Posterior cingulate gyrus (tissue), 11 donors: ENCODE data around the gene SLC25A41.
A peak's percentile ranks its signal among the peaks of the same experiment; 100 is the strongest.

Source experiments
- DNase-seq, 10 donors: peaks; one replicate each; pipeline versions ENCODE4 v3.0.0 to v3.0.0-alpha.2; 2020 to 2021; ENCODE audit warnings: mixed read lengths in 3 of 10
- intact Hi-C: fragments of 100-400 bp; cut with DNase I; formaldehyde crosslinking; loops from one replicate; pipeline ENCODE4 v1.15.1; 2023

Gene SLC25A41

DNA sequence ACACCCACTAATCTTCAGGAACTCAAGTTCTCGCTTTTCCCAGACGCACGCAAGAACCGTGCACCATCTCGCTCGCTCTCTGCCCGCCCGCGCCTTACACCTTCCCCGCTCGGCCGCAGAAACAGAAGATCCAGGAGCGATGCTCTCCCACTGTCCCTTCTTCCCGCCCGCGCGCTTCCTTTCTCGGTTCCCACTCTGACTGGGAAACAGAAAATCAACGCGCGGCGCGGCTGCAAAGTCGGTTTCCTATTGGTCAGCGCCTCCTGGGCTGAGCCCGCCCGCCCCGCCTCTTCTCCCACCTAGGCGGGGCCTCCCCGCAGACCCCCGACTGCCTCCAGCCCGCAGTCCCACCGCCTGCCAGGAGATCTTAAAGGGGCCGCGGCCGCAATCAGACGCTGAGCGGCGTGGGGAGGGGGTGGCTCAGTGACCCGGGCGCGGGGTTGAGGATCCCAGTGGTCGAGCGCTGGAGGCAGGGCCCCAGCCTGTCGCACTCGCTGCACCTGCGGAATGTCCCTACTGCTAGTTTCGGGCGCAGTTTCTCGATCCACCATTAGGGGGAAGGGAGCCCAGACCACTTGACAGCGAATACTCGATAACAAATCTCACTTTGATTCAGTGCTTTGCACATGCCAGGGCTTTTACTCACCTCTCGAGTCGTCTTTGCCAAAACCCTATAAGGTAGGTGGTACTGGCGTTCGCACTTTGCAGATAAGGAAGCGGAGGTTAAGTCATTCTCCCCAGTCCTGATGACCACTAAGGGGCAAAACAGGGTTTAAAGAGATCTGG is 26.7 kb upstream of the SLC25A41 start:
- DNase-seq: peak; percentile 98 to 100 (median 99)
- intact Hi-C loops: no loop called here

DNA sequence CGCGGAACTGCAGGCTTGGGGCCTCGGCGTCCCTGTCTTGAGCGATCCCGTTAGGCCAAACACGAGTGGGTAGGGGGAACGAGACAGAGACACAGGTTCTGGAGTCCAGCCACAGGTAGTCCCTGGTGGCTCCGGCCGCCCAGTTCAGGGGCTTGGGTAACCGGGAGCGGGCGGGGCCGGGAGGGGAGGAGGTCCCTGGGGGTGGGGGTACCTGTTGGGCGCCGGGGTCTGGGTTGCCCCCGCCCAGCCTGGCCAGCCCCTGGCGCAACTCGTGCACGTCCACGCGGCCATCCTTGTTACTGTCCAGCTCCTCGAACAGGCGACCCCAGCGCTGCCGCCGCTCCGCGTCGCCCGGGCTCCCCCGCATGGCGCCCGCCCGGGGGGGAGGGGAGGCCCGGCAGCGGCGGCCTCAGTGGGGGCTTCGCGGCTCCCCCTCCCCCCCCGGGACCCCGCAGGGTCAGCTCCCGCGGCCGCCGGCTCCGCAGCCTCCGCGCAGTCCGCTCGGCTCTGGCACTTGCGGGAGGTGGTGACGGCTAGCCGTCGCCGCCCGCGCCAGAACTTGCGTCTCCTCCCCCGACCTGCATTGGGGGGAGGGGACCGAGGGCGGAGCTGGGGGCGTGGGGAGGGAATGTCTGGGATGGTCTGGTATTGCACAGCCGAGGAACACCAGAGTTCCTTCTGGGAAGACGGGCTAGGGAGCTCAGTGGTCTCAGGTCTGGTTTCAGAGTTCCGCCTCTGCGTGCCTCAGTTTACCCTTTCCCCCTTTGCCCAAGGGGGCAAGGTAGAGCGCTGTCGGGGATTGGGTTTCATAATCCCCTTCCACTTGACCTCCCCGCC is 25.9 kb upstream of the SLC25A41 start, which contains the start of gene SLC25A23:
SLC25A23 (minus strand) TSS at position 531 of the 837 bp plus-strand sequence; CDS start at position 367, 164 bp downstream.
- peak; percentile 55 to 96 (median 72) for DNase-seq
- intact Hi-C loops: no loop called here

- intact Hi-C loops: no loop called here
- DNase-seq: no peak
These were observed 25.2 kb upstream of the SLC25A41 start for GRCh38 chr19:6458695-6459261.

- intact Hi-C loops: no loop called here
- DNase-seq: no peak
These were observed 24.6 kb upstream of the SLC25A41 start for GRCh38 chr19:6457958-6458694.

DNA sequence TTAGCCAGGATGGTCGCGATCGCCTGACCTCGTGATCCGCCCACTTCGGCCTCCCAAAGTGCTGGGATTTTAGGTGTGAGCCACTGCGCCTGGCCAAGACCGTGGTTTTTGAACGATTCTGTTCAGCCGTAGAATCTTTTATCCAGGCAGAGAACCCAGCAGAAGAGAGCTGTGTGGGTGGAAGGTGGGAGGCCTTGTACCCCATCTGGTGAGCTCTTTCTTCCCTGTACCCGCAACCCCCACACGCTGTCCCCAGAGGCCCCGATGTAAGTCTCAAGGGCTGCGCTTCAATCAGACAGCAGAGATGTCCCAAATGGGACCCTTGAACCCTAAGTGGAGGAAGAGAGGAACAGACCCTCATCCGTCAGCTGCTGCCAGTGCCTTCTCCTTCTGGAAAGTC is 22.4 kb upstream of the SLC25A41 start:
- intact Hi-C loops: no loop called here
- DNase-seq: peak in 2 of 10 donors; percentile 21 to 39

DNA sequence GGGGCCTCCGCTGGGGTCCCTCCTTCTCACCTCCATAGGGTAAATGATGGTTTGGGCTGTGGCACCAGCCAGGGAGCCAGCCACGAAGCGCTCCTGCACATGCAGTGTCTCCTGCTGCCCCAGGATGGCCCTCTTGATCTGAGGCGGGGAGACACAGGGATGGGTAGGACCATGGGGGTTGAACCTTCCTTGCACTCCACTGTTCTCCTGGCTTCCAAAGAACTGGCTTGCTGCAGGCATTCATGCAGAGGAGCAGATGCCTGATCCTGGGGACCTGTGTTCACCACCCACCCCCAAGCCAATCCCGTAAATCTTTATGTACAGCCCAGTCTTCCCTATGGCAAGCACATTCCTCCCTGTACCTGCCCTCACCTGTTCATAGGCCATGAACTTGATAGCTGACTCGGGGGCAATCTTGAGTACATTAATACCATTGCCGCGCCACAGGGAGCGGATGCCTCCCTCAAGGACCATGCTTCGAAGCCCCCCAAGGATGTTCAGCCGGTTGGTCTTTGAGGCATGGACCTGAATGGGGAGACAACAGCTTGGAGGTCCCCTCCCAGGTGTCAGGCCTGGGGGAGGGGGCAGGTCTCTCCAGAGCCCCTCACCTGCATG is 20.5 kb upstream of the SLC25A41 start:
- no peak for DNase-seq
- intact Hi-C loops: no loop called here

GRCh38 chr19:6452899-6453298 is 19.3 kb upstream of the SLC25A41 start:
- DNase-seq: no peak
- intact Hi-C loops: no loop called here

- DNase-seq: no peak
- intact Hi-C loops: no loop called here
These were observed 18.7 kb upstream of the SLC25A41 start for GRCh38 chr19:6452223-6452614.

GRCh38 chr19:6451583-6452222 is 18.1 kb upstream of the SLC25A41 start:
- intact Hi-C loops: no loop called here

DNA sequence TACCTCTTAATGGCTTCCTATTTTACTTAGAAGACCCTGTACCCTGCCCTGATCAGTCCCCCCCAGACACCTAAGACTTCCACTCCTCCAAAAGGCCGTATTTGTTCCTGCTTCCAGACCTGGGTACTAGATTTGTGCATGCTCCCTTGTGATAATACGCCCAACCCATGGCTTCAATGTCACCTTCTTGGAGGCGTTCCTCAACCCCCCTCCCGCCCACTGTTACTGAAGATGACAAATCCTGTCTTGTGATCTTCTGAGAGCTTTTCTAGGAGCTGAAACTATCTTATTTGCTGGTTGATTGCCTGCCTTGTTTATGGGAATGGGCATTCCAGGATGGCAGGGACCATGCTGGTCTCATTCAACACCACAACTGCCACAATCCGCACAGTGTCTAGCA is 16.6 kb upstream of the SLC25A41 start:
- no peak for DNase-seq
- intact Hi-C loops: no loop called here

More at GRCh38 chr19:6451583-6452222, 18.1 kb upstream of the SLC25A41 start:
- DNase-seq: no peak

DNA sequence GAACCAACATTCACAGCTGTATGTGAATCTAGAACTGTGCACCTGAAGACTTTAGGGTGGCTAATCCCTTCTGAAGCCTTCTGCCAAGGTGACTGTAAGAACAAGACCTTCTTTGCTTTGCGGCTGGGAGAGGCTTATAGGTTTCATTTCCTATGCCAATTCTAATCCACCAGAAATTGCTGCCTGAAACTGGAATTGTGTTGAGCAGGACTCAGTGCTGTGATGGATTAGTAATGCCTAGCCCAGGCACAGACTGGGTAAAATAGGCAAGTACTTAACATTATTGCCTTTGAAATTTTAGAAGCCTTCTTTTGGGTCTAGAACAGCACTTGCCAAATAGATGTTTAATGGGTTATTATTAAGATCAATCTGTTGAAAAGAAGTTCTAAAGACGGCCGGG is 14.5 kb upstream of the SLC25A41 start:
- DNase-seq: no peak
- intact Hi-C loops: no loop called here

DNA sequence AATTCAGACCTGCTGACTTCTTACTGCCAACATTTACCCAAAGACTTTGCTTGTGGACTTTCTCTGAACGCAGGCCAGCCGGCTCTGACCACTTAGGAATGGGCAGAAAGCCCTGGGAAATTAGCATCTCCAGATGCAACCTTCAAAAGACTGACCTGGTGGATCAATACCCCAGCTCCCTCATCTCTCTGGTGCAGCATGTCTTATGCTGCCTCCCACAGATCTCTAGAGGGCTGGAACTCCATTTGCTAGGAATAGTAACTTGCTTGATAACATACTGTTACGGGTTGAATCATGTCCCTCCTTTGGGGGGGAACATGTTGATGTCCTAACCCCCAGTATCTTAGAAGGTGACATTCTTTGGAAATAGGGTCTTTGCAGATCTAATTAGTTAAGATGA is 12.9 kb upstream of the SLC25A41 start:
- intact Hi-C loops: no loop called here
- DNase-seq: no peak

- DNase-seq: no peak
- intact Hi-C loops: no loop called here
These were observed 10.4 kb upstream of the SLC25A41 start for GRCh38 chr19:6443986-6444385.

DNA sequence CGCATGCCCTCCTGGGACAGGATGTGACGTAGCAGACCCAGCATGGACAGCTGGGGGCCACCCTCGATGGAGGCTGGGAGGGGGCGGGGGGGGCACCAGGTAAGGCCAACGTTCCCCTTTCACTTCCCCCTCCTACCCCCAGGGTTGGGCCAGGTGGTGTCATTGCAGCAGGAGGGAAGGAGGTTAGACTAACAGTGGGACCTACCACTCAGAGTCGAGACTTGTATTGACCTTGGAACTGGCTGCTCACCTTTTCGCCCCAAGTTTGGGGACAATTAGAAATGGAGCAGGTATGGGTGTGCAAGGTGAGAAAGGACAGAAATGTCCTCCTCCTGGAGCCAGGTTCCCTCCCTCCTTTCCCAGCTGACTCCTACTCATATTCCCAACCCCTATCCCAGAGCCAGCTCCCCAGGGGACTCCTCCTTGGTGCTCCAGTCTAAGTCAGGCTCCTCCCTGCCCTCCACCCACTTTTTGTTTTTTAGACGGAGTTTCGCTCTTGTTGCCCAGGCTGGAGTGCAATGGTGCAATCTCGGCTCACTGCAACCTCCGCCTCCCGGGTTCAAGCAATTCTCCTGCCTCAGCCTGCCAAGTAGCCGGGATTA is 8.6 kb upstream of the SLC25A41 start:
- intact Hi-C loops: no loop called here
- DNase-seq: no peak

DNA sequence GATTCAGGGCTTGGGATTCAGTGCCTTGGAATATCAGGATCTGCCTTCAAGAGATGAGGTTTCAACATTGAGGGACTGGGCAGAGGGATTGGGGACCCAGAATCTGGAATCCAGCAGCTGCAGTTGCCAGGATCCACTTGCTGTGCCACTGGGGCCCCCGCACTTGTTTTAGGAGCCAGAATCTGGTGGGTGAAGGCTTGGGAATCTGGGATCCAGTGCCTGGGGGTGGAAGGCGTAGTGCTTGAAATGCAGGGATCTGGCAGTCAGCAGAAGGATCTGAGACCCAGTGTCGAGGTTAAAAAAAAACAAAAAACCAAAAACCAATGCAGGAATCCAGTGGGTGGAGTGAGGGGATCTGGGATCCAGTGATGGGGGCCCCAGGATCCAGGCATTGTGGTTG is 7.3 kb upstream of the SLC25A41 start:
- DNase-seq: no peak
- intact Hi-C loops: no loop called here

- DNase-seq: no peak
- intact Hi-C loops: no loop called here
These were observed 6.2 kb upstream of the SLC25A41 start for GRCh38 chr19:6439743-6440142.

DNA sequence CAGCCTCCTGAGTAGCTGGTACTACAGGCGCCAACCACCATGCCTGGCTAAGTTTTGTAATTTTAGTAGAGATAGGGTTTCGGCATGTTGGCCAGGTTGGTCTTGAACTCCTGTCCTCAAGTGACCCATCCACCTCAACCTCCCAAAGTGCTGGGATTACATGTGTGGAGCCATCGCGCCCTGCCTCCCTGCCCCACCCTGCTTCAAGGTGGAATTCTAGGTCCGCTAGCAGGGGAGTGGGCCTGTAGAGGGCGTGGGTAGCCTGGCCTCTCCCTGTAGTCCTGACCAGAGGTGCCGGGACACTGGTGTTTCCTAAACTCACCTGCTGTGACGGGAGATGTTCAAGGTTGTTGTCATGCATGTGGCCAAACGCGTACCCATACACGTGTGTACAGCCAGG is 398 bp downstream of the SLC25A41 start:
- intact Hi-C loops: no loop called here
- no peak for DNase-seq

- peak in 1 of 10 donors; percentile 16 for DNase-seq
- intact Hi-C loops: no loop called here
These were observed 1.7 kb downstream of the SLC25A41 start for GRCh38 chr19:6431891-6432290.
